B cell (primary cell): ENCODE results near the gene LIN28B. TPM values are rescaled to one million over a fixed set of nuclear protein-coding genes. Genes with fewer than 3 reads are reported as not detected.

Source experiments
- ATAC-seq: fragments of 200-7000 bp; cut with Tn5 transposase; one replicate; pipeline ENCODE4 v1.10.0; 2021; ENCODE audit warnings: low read depth, mild to moderate bottlenecking, moderate number of reproducible peaks, moderate library complexity
- CTCF ChIA-PET: fragments of 350-600 bp; sonication (Branson Sonifier 250); formaldehyde crosslinking; loops from one replicate; lab custom pipeline; 2021; ENCODE audit warnings: antibody characterized with exemption, inconsistent platforms; lab: Charles Lee
- POLR2A ChIA-PET: fragments of 350-600 bp; sonication (Branson Sonifier 250); formaldehyde crosslinking; loops from one replicate; lab custom pipeline; 2021; ENCODE audit warnings: antibody characterized with exemption; lab: Charles Lee
- DNase-seq: peaks from one replicate; pipeline ENCODE4 v3.0.0; 2013
- H2AFZ ChIP-seq: 2 replicates; pipeline ENCODE4 v1.6.1; 2012; ENCODE audit warnings: mild to moderate bottlenecking, low read depth, low read length; ENCODE audit not compliant: insufficient read depth, poor library complexity, severe bottlenecking
- H3K27ac ChIP-seq, 2 donors: 1 replicate in 1 of 2; 2 replicates in 1 of 2; pipeline ENCODE4 v1.5.1; 2012 to 2013; ENCODE audit warnings: low read length in 2 of 2, mild to moderate bottlenecking in 2 of 2, moderate library complexity in 1 of 2
- H3K27me3 ChIP-seq, 4 experiments: fragments of 200-600 bp in 1 of 4; sonication (generic) in 1 of 4; replicated peaks in 1 of 4; 1 replicate in 2 of 4; 2 replicates in 2 of 4; pipeline versions ENCODE4 v1.6.1 to v1.7.0; 2013 to 2016; ENCODE audit warnings: low read length in 3 of 4, mild to moderate bottlenecking in 2 of 4, mixed read lengths in 1 of 4, moderate library complexity in 1 of 4; ENCODE audit not compliant: insufficient read depth in 4 of 4, control insufficient read depth in 3 of 4; ENCODE audit errors: control extremely low read depth in 1 of 4
- H3K36me3 ChIP-seq, 2 experiments: replicated peaks in 1 of 2; 1 replicate in 1 of 2; 2 replicates in 1 of 2; pipeline versions ENCODE4 v1.6.1 to v1.7.1; 2013; ENCODE audit warnings: low read length in 1 of 2; ENCODE audit not compliant: insufficient read depth in 2 of 2, control insufficient read depth in 1 of 2; ENCODE audit errors: control extremely low read depth in 1 of 2, extremely low read depth in 1 of 2
- H3K4me1 ChIP-seq, 2 donors: fragments of 200-600 bp in 1 of 2; sonication (generic) in 1 of 2; 1 replicate in 1 of 2; 2 replicates in 1 of 2; pipeline versions ENCODE4 v1.5.1 to v1.6.1; 2013 to 2017; ENCODE audit warnings: low read length in 2 of 2; ENCODE audit not compliant: control insufficient read depth in 2 of 2, insufficient read depth in 2 of 2
- H3K4me2 ChIP-seq: replicated peaks from 2 replicates; pipeline ENCODE3; 2012; ENCODE audit warnings: mild to moderate bottlenecking, low read depth, low read length; ENCODE audit not compliant: poor library complexity, severe bottlenecking
- H3K4me3 ChIP-seq, 5 experiments: fragments of 200-600 bp in 1 of 5; sonication (generic) in 1 of 5; 1 replicate in 3 of 5; 2 replicates in 2 of 5; pipeline versions ENCODE4 v1.5.1 to v1.7.0; 2011 to 2016; ENCODE audit warnings: low read length in 4 of 5, mild to moderate bottlenecking in 4 of 5, low read depth in 2 of 5, control low read depth in 1 of 5, moderate library complexity in 1 of 5; ENCODE audit not compliant: insufficient read depth in 1 of 5; ENCODE audit errors: control extremely low read depth in 1 of 5, extremely low read depth in 1 of 5
- H3K79me2 ChIP-seq: fragments of 200-600 bp; sonication (generic); one replicate; pipeline ENCODE4 v1.6.0; 2016; ENCODE audit warnings: low read length; ENCODE audit not compliant: control insufficient read depth, insufficient read depth
- H3K9ac ChIP-seq: fragments of 200-600 bp; sonication (generic); 2 replicates; pipeline ENCODE4 v1.6.1; 2017; ENCODE audit warnings: mild to moderate bottlenecking, low read length, moderate library complexity
- H3K9me3 ChIP-seq, 3 donors: one replicate each; pipeline versions ENCODE4 v1.6.1 to v1.7.1; 2013; ENCODE audit warnings: low read length in 2 of 3; ENCODE audit not compliant: control insufficient read depth in 2 of 3, insufficient read depth in 1 of 3; ENCODE audit errors: control extremely low read depth in 1 of 3
- H4K20me1 ChIP-seq: 2 replicates; pipeline ENCODE4 v1.6.0; 2012; ENCODE audit warnings: mild to moderate bottlenecking, low read length; ENCODE audit not compliant: insufficient read depth, control insufficient read depth, poor library complexity, severe bottlenecking
- H3K27ac Mint-ChIP-seq: one replicate; pipeline ENCODE4 v1.8.0; 2021; ENCODE audit warnings: mixed read lengths
- H3K27me3 Mint-ChIP-seq: one replicate; pipeline ENCODE4 v1.8.0; 2021; ENCODE audit warnings: mixed read lengths
- H3K4me1 Mint-ChIP-seq: one replicate; pipeline ENCODE4 v1.8.0; 2021; ENCODE audit warnings: mixed read lengths
- H3K4me3 Mint-ChIP-seq: one replicate; pipeline ENCODE4 v1.8.0; 2021; ENCODE audit warnings: mixed read lengths
- H3K9me3 Mint-ChIP-seq: one replicate; pipeline ENCODE4 v1.8.0; 2022; ENCODE audit warnings: mixed read lengths; ENCODE audit not compliant: insufficient read depth
- CTCF ChIP-seq: fragments of 200-600 bp; IDR thresholded peaks from one replicate; pipeline ENCODE4 v1.8.0; 2022; ENCODE audit warnings: antibody characterized with exemption, mild to moderate bottlenecking
- EZH2 ChIP-seq: IDR thresholded peaks from 2 replicates; pipeline ENCODE4 v1.6.1; 2012; ENCODE audit warnings: borderline replicate concordance, low read depth, mild to moderate bottlenecking, moderate library complexity, low read length; ENCODE audit not compliant: insufficient read depth, poor library complexity, severe bottlenecking
- WGBS: methylation state at CpG from one replicate; pipeline ENCODE4 v1.1.5; 2013; ENCODE audit warnings: missing lambda C conversion rate; ENCODE audit not compliant: insufficient coverage; 5-methylcytosine and 5-hydroxymethylcytosine counted together
- intact Hi-C: fragments of 100-400 bp; cut with micrococcal nuclease; formaldehyde crosslinking; loops from one replicate; pipeline ENCODE4 v1.10.0; 2022
- polyA plus RNA-seq: library from polyadenylated mRNA; depleted of rRNA; stranded (reverse); fragments of >200 nt; gene quantifications from 2 replicates; pipeline ENCODE4 v1.2.3, GENCODE V29; 2012
- total RNA-seq, 2 donors: library from RNA; stranded (reverse); fragments of 120-200 nt in 1 of 2; gene quantifications; 1 replicate in 1 of 2; 2 replicates in 1 of 2; pipeline versions ENCODE4 v1.2.3 to v1.2.4, GENCODE V29; 2013 to 2022

The LIN28B gene
- total and polyA plus RNA-seq, 2 donors (not counting 1 experiment from before 2014, with no cell fraction given) = not detected

- H3K4me3 ChIP-seq = no peak overlapping the region
- H3K27ac ChIP-seq = no peak overlapping the region
- H3K9me3 ChIP-seq = no peaks in the 10 kb centered on the region
- no peaks in the 10 kb centered on the region for H3K79me2 ChIP-seq
- Mint-ChIP-seq H3K27me3 (peaks cover 6% of the 10 kb centered on the region), H3K4me1 (no peaks in the 10 kb centered on the region), H3K4me3 (no peak overlapping the region), H3K27ac (no peak overlapping the region), H3K9me3 (no peaks in the 10 kb centered on the region)
- no peaks in the 10 kb centered on the region for H4K20me1 ChIP-seq
- no peaks in the 10 kb centered on the region for H3K27me3 ChIP-seq
- DNase-seq (no peak), ATAC-seq (no peak)
- intact Hi-C loops = no loop called here
- H3K36me3 ChIP-seq = no peaks in the 10 kb centered on the region
- ChIA-PET CTCF (no interaction called here), POLR2A (no interaction called here)
- no peak overlapping the region for H3K9ac ChIP-seq
- no peak overlapping the region for H2AFZ ChIP-seq
- TF ChIP-seq EZH2 (no peak), CTCF (no peak)
- no peaks in the 10 kb centered on the region for H3K4me1 ChIP-seq
- no peak overlapping the region for H3K4me2 ChIP-seq
- 92% methylated on average over 1 of the region's 2 CpGs for WGBS
Measured at GRCh38 chr6:105038259-105038658, 81.4 kb downstream of the LIN28B start.

GRCh38 chr6:105041880-105042279, 85.0 kb downstream of the LIN28B start:
- Mint-ChIP-seq H3K4me3 (no peak overlapping the region), H3K4me1 (no peaks in the 10 kb centered on the region), H3K27me3 (peaks cover 8% of the 10 kb centered on the region), H3K27ac (no peak overlapping the region), H3K9me3 (no peaks in the 10 kb centered on the region)
- no peaks in the 10 kb centered on the region for H3K4me1 ChIP-seq
- POLR2A ChIA-PET = no interaction called here
- CTCF ChIA-PET = no interaction called here
- intact Hi-C loops = no loop called here
- ATAC-seq (no peak), DNase-seq (no peak)
- H3K9ac ChIP-seq = no peak overlapping the region
- no peaks in the 10 kb centered on the region for H3K79me2 ChIP-seq
- H2AFZ ChIP-seq = no peak overlapping the region
- no peaks in the 10 kb centered on the region for H3K36me3 ChIP-seq
- no peak overlapping the region for H3K27ac ChIP-seq
- H3K9me3 ChIP-seq = no peaks in the 10 kb centered on the region
- no peaks in the 10 kb centered on the region for H3K27me3 ChIP-seq
- TF ChIP-seq EZH2 (no peak), CTCF (no peak)
- WGBS = no CpG with 5 or more reads among the region's 2 CpGs
- H3K4me3 ChIP-seq = no peak overlapping the region
- no peaks in the 10 kb centered on the region for H4K20me1 ChIP-seq
- H3K4me2 ChIP-seq = no peak overlapping the region
